ENCODE results near the gene GPR146.

- TF ChIP-seq CTCF (conservative IDR thresholded peaks at IDR 0.05; ENCODE audit: low read depth, low read length) (no peak), EZH2 (IDR thresholded peaks at IDR 0.05; ENCODE audit: borderline replicate concordance, low read depth, low read length, poor library complexity, severe bottlenecking) (no peak)
Measured at GRCh38 chr7:1012716-1013095, 31.6 kb upstream of the GPR146 start.

All from A673 (cell line).